ENCODE data around the gene ASCL5. TPM values are rescaled to one million over a fixed set of nuclear protein-coding genes. Genes with fewer than 3 reads are reported as not detected.

ASCL5 gene
- total and polyA plus RNA-seq, 9 of the 15 experiments (the other 6 are each of a cell fraction or from before 2014, with no cell fraction given), result 0.09 TPM; not detected in 8

- TF ChIP-seq ZNF830 (CRISPR knock-in tag; IDR thresholded peaks at IDR 0.05) (no peak), FOXP1 (CRISPR knock-in tag; IDR thresholded peaks at IDR 0.05) (peak; percentile 46; the same call in 1 of the 2 replicates), MGA (IDR thresholded peaks at IDR 0.05) (no peak), FOXJ3 (CRISPR knock-in tag; IDR thresholded peaks at IDR 0.05) (no peak), PHTF2 (CRISPR knock-in tag; IDR thresholded peaks at IDR 0.05) (no peak; the same call in 1 of the 2 replicates), KDM1A (IDR thresholded peaks at IDR 0.05) (no peak), SAP30 (IDR thresholded peaks at IDR 0.05; ENCODE audit: borderline replicate concordance, insufficient read depth, low read depth, low read length, poor library complexity, severe bottlenecking) (no peak), AFF1 (IDR thresholded peaks at IDR 0.05; ENCODE audit: low read depth in 1 of 2, partially characterized antibody in 2 of 2) (peak in 1 of 2 experiments; percentile 56), TOE1 (IDR thresholded peaks at IDR 0.05; ENCODE audit: borderline replicate concordance) (peak; percentile 53; the same call in 1 of the 2 replicates), TOE1 (CRISPR knock-in tag; IDR thresholded peaks at IDR 0.05; ENCODE audit: borderline replicate concordance, low read depth) (no peak)
Observed at GRCh38 chr1:201153474-201154388, 26.7 kb upstream of the ASCL5 start (continued).

Data from K562 (cell line).